HFFc6 (cell line): ENCODE results near the gene ZFYVE28. TPM values are rescaled to one million over a fixed set of nuclear protein-coding genes. Genes with fewer than 3 reads are reported as not detected.

Experiments
- DNase-seq: peaks from one replicate; pipeline ENCODE4 v3.0.0-alpha.2; 2018
- H3K27ac Mint-ChIP-seq: 2 replicates; pipeline ENCODE4 v1.8.0; 2020; ENCODE audit warnings: mild to moderate bottlenecking, mixed read lengths
- H3K27me3 Mint-ChIP-seq: 2 replicates; pipeline ENCODE4 v1.8.0; 2021; ENCODE audit warnings: mild to moderate bottlenecking, moderate library complexity, mixed read lengths; ENCODE audit not compliant: insufficient read depth
- H3K36me3 Mint-ChIP-seq: 2 replicates; pipeline ENCODE4 v1.8.0; 2021; ENCODE audit warnings: low read depth, mixed read lengths
- H3K4me1 Mint-ChIP-seq: 2 replicates; pipeline ENCODE4 v1.8.0; 2020; ENCODE audit warnings: low read depth, mixed read lengths
- H3K4me3 Mint-ChIP-seq: 2 replicates; pipeline ENCODE4 v1.8.0; 2020; ENCODE audit warnings: mild to moderate bottlenecking, moderate library complexity, mixed read lengths
- H3K9me3 Mint-ChIP-seq: 2 replicates; pipeline ENCODE4 v1.8.0; 2020; ENCODE audit warnings: mild to moderate bottlenecking, mixed read lengths
- total RNA-seq, 6 experiments: library from RNA; stranded (reverse); fragmentation: NEBNext Ultra II Directional; extraction: Animal tissue kit (Norgen Biotek cat#: 25700); gene quantifications; 2 replicates in 1 of 6; 3 replicates in 5 of 6; pipeline ENCODE4 v1.2.3, GENCODE V29; 2021
- TF ChIP-seq, protein P1 (sequence below): fragments of 200-600 bp; sonication (generic); IDR thresholded peaks from 2 replicates; pipeline ENCODE4 v1.5.0; 2021; ENCODE audit warnings: antibody characterized with exemption, mild to moderate bottlenecking

The ZFYVE28 gene
- total RNA-seq, 6 experiments from 2014 or later, result 1.8 to 5.4 (median 2.2) TPM

GRCh38 chr4:2401610-2401983 is 16.8 kb downstream of the ZFYVE28 start:
- H3K27ac Mint-ChIP-seq, result no peak overlapping the region
- no peaks in the 10 kb centered on the region for H3K9me3 Mint-ChIP-seq
- H3K27me3 Mint-ChIP-seq, result peaks cover 31% of the 10 kb centered on the region
- H3K4me1 Mint-ChIP-seq, result peaks cover 12% of the 10 kb centered on the region
- no peaks in the 10 kb centered on the region for H3K36me3 Mint-ChIP-seq
- H3K4me3 Mint-ChIP-seq, result peak overlapping the region; percentile 81
- DNase-seq, result no peak
- TF ChIP-seq, protein P1, sequence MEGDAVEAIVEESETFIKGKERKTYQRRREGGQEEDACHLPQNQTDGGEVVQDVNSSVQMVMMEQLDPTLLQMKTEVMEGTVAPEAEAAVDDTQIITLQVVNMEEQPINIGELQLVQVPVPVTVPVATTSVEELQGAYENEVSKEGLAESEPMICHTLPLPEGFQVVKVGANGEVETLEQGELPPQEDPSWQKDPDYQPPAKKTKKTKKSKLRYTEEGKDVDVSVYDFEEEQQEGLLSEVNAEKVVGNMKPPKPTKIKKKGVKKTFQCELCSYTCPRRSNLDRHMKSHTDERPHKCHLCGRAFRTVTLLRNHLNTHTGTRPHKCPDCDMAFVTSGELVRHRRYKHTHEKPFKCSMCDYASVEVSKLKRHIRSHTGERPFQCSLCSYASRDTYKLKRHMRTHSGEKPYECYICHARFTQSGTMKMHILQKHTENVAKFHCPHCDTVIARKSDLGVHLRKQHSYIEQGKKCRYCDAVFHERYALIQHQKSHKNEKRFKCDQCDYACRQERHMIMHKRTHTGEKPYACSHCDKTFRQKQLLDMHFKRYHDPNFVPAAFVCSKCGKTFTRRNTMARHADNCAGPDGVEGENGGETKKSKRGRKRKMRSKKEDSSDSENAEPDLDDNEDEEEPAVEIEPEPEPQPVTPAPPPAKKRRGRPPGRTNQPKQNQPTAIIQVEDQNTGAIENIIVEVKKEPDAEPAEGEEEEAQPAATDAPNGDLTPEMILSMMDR, result no peak

DNA sequence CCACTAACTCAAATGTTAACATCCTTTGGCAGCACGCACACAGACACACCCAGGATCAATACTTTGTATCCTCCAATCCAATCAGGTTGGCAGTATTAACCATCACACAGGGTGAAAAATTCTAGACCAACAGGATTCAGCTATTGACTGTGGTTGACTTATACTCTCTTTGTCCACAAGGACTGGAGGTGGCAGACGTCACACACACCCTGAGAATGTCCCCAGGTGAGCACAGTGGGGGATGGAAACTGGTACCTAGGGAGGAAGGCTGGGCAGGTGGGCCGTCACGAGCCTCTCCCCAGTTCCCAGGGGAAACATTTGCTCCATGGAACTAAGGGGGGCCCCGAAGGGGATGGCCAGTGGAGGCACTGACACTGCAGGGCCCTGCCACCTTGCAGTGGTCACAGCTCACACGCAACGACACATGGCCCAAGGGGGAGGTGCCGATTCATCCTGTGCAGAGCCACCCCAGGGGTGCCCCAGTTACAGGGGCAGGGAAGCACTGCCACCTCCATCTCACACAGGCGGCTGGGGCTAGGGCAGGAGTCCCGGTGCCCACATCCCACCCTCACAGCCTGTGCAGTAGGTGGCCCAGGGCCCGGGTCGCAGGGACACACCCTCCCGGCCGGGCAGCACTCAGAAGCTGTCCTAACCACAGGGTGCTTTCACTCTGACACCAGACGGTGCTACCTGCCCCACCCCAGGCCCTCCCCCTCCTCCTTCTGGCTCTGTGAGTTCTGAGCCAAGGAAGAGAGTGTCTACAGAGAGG is 17.4 kb downstream of the ZFYVE28 start:
- Mint-ChIP-seq H3K27ac (no peak overlapping the region), H3K27me3 (peaks cover 31% of the 10 kb centered on the region), H3K9me3 (no peaks in the 10 kb centered on the region), H3K4me1 (peaks cover 12% of the 10 kb centered on the region), H3K4me3 (no peak overlapping the region), H3K36me3 (no peaks in the 10 kb centered on the region)
- TF ChIP-seq, protein P1, result 0 out of 2 replicates have a peak, but pooled peaks have one; percentile 11
- DNase-seq, result no peak

GRCh38 chr4:2399631-2400190 is 18.7 kb downstream of the ZFYVE28 start:
- TF ChIP-seq, protein P1, result no peak
- peaks cover 20% of the 10 kb centered on the region for H3K4me1 Mint-ChIP-seq
- no peak overlapping the region for H3K27ac Mint-ChIP-seq
- H3K9me3 Mint-ChIP-seq, result no peaks in the 10 kb centered on the region
- H3K36me3 Mint-ChIP-seq, result no peaks in the 10 kb centered on the region
- DNase-seq, result no peak
- H3K27me3 Mint-ChIP-seq, result peaks cover 33% of the 10 kb centered on the region
- H3K4me3 Mint-ChIP-seq, result no peak overlapping the region

DNA sequence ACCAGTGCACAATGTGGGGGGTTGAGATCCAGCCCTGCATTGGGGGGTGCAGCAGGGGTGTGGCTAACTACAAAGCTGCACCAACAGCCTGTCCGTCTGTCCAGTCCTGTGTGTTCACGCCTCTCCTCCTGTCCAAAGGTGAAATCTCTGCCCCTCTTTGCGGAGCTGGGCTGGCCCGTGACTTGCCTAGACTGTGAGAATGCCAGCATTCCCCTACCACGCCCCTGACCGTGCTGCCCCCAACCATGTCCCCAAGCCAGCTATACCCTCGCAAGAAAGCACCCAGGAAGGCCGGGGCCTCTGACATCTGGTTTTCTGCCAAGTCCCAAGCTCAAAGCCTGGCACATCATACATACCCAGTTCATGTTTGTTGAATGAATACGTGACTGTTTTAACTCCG is 19.2 kb downstream of the ZFYVE28 start:
- Mint-ChIP-seq H3K27ac (no peak overlapping the region), H3K36me3 (no peaks in the 10 kb centered on the region), H3K4me1 (peaks cover 23% of the 10 kb centered on the region), H3K4me3 (no peak overlapping the region), H3K9me3 (no peaks in the 10 kb centered on the region), H3K27me3 (peaks cover 32% of the 10 kb centered on the region)
- TF ChIP-seq, protein P1, result no peak
- no peak for DNase-seq

DNA sequence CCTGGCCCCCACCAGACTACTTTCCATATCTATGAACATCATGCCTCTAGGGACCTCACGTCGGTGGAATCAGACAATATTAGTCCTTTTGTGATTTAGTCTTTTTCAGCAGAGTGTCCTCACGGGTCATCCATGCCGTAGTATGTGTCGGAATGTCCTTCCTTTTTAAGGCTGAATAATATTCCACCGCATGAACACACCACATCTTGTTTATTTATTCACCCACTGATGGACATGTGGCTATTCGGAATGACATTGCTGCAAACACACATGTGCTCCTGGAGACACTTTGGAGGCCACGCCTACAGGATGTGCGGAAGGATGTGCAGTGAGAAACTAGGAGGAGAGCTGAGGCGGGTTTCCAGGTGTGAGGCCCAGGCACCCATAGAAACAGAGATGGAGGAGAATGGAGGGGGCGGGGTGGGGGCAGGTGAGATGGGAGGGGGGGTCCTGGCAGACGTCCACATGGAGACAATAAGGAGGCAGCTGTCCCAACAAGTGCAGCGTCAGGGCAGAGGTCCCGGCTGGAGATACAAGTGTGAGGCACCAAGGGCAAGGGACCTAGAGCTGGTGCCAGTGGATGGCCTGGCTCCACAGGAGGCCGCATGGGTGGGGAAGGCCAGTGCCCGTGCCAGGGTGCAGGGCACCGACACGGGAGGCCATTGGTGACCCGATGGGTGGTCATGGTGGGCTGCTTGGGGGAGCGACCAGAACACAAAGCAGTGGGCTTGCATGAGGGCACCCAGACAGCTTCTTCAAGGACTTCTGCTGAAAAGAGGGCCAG is 20.7 kb downstream of the ZFYVE28 start:
- Mint-ChIP-seq H3K27ac (no peak overlapping the region), H3K4me1 (peaks cover 32% of the 10 kb centered on the region), H3K9me3 (no peaks in the 10 kb centered on the region), H3K4me3 (no peak overlapping the region), H3K27me3 (peaks cover 34% of the 10 kb centered on the region), H3K36me3 (no peaks in the 10 kb centered on the region)
- no peak for DNase-seq
- TF ChIP-seq, protein P1, result no peak
